Bronchial epithelial cell (primary cell): Measurements from ENCODE around the gene HEG1. TPM values are rescaled to one million over a fixed set of nuclear protein-coding genes. Genes with fewer than 3 reads are reported as not detected.

Source experiments
- DNase-seq: peaks from one replicate; pipeline ENCODE4 v3.0.0-alpha.2; 2010; ENCODE audit warnings: low read depth
- FAIRE-seq: peaks from 2 replicates; lab custom pipeline; 2011; peaks lifted over from hg19 to GRCh38; lab: Jason Lieb, UNC
- H3K27me3 ChIP-seq: 2 replicates; pipeline ENCODE4 v1.5.1; 2011; ENCODE audit warnings: low read length; ENCODE audit not compliant: control insufficient read depth, insufficient read depth
- H3K36me3 ChIP-seq: 2 replicates; pipeline ENCODE4 v1.5.1; 2011; ENCODE audit warnings: low read length; ENCODE audit not compliant: control insufficient read depth, insufficient read depth
- H3K4me3 ChIP-seq: 2 replicates; pipeline ENCODE4 v1.5.1; 2011; ENCODE audit warnings: mild to moderate bottlenecking, low read depth, low read length, control low read depth
- total RNA-seq: library from RNA; depleted of rRNA; stranded (reverse); fragments of >200 nt; gene quantifications from 2 replicates; pipeline ENCODE4 v1.2.1, GENCODE V29; 2014
- TF ChIP-seq, protein P1 (sequence below): IDR thresholded peaks from 2 replicates; pipeline ENCODE4 v1.5.1; 2011; ENCODE audit warnings: mild to moderate bottlenecking, moderate library complexity, low read length, control low read depth, inconsistent platforms; ENCODE audit not compliant: insufficient read depth, severe bottlenecking

The HEG1 gene
- total RNA-seq, 1 donor from 2014 or later: 7.1 TPM

DNA sequence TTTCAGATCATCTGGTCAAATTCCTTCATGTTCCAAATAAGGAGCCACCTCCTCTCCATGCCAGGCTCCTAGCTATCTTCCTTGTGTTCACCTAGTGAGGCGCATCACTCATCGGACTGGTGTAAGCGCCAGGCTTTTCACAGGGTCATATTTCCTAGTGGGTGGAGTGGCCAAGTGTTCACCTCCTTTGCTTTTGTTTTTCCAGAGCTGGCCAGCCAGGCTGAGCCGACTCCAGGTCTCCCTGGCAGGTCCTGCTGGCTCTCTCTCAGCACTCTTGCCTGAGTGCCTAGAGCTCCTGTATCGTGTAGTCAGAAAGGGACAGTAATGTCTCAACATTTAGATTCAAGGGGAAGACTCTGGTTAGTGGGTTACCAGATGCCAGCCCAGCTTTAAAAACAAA lies 31.0 kb downstream of the HEG1 start:
- TF ChIP-seq, protein P1, sequence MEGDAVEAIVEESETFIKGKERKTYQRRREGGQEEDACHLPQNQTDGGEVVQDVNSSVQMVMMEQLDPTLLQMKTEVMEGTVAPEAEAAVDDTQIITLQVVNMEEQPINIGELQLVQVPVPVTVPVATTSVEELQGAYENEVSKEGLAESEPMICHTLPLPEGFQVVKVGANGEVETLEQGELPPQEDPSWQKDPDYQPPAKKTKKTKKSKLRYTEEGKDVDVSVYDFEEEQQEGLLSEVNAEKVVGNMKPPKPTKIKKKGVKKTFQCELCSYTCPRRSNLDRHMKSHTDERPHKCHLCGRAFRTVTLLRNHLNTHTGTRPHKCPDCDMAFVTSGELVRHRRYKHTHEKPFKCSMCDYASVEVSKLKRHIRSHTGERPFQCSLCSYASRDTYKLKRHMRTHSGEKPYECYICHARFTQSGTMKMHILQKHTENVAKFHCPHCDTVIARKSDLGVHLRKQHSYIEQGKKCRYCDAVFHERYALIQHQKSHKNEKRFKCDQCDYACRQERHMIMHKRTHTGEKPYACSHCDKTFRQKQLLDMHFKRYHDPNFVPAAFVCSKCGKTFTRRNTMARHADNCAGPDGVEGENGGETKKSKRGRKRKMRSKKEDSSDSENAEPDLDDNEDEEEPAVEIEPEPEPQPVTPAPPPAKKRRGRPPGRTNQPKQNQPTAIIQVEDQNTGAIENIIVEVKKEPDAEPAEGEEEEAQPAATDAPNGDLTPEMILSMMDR: no peak
- H3K4me3 ChIP-seq: no peak overlapping the region
- no peaks in the 10 kb centered on the region for H3K27me3 ChIP-seq
- FAIRE-seq: no peak
- DNase-seq: peak; percentile 38
- H3K36me3 ChIP-seq: peaks cover 17% of the 10 kb centered on the region

DNA sequence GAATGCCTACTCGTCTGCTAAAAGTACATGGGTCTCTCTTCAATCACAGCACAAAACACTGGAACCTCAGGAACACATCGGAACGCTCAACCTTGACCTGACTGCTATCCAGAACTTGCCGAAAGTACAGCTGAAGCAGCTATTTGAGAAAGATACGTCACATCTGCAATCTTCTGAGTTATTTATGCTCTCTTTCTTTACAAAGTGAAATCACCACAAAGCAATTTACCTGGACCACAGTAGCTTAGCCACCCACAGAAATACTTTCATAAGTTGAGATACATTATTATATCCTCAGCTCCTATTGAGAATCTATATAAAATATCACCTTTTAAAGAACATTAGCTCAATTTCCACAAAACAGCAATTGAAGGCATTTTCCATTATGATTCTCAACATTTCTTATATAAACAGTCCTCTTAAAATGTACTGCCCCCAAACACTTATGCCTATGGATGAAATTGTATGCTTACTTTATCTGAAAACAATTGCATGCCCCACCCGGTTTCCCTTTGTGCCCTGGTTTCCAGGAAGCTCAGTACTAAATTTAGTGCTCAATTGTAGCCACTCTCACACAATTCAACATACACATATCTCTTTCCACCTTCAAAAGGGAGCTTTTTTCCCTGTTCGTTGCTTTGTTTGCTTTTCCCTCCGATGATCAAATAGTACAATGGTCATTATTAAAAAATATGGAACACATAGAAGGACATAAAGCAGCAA lies 31.8 kb downstream of the HEG1 start:
- no peaks in the 10 kb centered on the region for H3K27me3 ChIP-seq
- peaks cover 18% of the 10 kb centered on the region for H3K36me3 ChIP-seq
- no peak overlapping the region for H3K4me3 ChIP-seq
- TF ChIP-seq, protein P1: no peak
- no peak for DNase-seq
- no peak for FAIRE-seq

- TF ChIP-seq, protein P1: no peak
- Histone ChIP-seq H3K27me3 (no peaks in the 10 kb centered on the region), H3K36me3 (peaks cover 9% of the 10 kb centered on the region), H3K4me3 (no peak overlapping the region)
- FAIRE-seq (no peak), DNase-seq (no peak)
Observed at GRCh38 chr3:125022206-125022605, 33.6 kb downstream of the HEG1 start.

DNA sequence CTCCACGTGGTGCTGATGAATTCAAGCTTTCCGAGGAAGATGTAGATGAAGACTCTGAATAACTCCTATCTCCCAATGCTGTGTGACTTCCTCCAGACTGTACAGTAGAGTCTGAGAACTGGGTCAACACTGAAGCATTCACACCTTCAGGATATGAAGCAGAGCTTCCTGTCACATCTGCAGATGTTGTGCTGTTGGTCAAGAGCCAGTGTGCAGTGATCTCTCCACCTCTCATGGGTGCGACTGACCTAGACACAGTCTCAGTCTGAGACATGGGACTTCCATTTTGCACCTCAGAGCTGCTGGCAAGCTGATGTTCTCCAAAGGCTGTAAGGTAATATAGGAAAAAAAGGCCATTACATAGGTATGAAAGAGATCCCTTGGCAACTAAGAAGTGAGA lies 36.5 kb downstream of the HEG1 start:
- FAIRE-seq (no peak), DNase-seq (no peak)
- H3K4me3 ChIP-seq: no peak overlapping the region
- H3K36me3 ChIP-seq: peaks cover 10% of the 10 kb centered on the region
- TF ChIP-seq, protein P1: no peak
- no peaks in the 10 kb centered on the region for H3K27me3 ChIP-seq

DNA sequence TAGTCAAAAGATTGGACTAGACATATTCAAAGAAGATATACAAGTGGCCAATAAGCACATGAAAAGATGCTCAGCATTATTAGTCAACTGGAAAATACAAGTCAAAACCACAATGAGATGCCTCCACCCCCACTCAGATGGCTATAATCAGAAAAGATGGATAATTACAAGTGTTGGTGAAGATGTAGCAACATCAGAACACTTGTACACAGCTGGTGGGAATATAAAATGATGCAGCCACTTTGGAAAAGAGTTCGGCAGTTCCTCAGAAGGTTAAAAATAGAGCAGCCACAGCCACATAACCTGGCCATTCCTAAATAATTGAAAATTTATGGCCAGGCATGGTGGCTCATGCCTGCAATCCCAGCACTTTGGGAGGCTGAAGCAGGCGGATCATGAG lies 38.4 kb downstream of the HEG1 start:
- FAIRE-seq: no peak
- TF ChIP-seq, protein P1: no peak
- peaks cover 13% of the 10 kb centered on the region for H3K36me3 ChIP-seq

More for the DNA sequence above, 38.4 kb downstream of the HEG1 start:
- DNase-seq: no peak
- no peaks in the 10 kb centered on the region for H3K27me3 ChIP-seq
- H3K4me3 ChIP-seq: no peak overlapping the region
